Measurements from ENCODE around the gene PDRG1. TPM values are rescaled to one million over a fixed set of nuclear protein-coding genes. Genes with fewer than 3 reads are reported as not detected.
"Not testable (repeated sequence)": the region's sequence is repeated elsewhere in the genome, so short reads cannot be mapped to it uniquely, and the experiment has no call there.

Gene PDRG1
- total RNA-seq, 1 donor from 2014 or later, result 15.5 TPM

DNA sequence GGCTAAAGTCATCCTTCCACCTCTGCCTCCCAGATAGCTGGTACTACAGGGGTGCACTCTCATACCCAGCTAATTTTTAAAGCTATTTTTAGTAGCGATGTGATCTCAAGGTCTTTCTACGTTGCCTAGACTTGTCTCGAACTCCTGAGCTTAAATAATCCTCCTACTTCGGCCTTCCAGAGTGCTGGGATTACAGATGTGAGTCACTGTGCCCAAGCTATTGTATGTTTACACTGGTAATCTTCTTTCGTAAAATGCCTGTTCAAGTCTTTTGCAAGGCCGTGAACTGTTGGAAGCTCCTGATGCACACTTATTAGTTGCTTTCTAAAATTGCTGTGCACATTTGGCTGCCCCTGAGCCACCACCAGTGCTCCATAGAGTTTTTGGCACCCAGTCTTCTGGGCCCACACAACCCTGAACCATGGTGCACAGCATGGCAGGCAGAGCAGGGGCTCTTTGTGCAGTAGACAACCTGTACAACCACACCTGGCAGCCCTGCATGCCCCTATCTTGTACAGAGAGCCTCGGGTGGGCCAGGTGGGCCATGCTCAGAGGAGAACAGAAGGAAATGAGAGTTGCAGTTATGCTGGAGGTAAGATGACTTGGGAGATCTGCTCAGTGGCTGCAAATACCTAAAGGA is 33.3 kb downstream of the PDRG1 start:
- DNase-seq (ENCODE audit: low spot score), result no peak
- Mint-ChIP-seq H3K36me3 (ENCODE audit: low read depth) (no peaks in the 10 kb centered on the region), H3K27ac (no peak overlapping the region), H3K27me3 (ENCODE audit: low read depth) (peaks cover 13% of the 10 kb centered on the region), H3K9me3 (no peaks in the 10 kb centered on the region), H3K4me3 (ENCODE audit: low read depth) (no peak overlapping the region), H3K4me1 (ENCODE audit: low read depth) (no peaks in the 10 kb centered on the region)
- intact Hi-C loops (cut with micrococcal nuclease), result no loop called here

- H3K36me3 Mint-ChIP-seq (ENCODE audit: low read depth); H3K27ac Mint-ChIP-seq; DNase-seq (ENCODE audit: low spot score); intact Hi-C loops (cut with micrococcal nuclease); H3K9me3 Mint-ChIP-seq; H3K4me1 Mint-ChIP-seq (ENCODE audit: low read depth); H3K4me3 Mint-ChIP-seq (ENCODE audit: low read depth): not testable (repeated sequence)
- peaks cover 13% of the 10 kb centered on the region for H3K27me3 Mint-ChIP-seq (ENCODE audit: low read depth)
These were observed 33.9 kb downstream of the PDRG1 start for GRCh38 chr20:31917962-31918412.

- H3K27ac Mint-ChIP-seq, result no peak overlapping the region
These were observed 35.1 kb downstream of the PDRG1 start for GRCh38 chr20:31916708-31917107.

DNA sequence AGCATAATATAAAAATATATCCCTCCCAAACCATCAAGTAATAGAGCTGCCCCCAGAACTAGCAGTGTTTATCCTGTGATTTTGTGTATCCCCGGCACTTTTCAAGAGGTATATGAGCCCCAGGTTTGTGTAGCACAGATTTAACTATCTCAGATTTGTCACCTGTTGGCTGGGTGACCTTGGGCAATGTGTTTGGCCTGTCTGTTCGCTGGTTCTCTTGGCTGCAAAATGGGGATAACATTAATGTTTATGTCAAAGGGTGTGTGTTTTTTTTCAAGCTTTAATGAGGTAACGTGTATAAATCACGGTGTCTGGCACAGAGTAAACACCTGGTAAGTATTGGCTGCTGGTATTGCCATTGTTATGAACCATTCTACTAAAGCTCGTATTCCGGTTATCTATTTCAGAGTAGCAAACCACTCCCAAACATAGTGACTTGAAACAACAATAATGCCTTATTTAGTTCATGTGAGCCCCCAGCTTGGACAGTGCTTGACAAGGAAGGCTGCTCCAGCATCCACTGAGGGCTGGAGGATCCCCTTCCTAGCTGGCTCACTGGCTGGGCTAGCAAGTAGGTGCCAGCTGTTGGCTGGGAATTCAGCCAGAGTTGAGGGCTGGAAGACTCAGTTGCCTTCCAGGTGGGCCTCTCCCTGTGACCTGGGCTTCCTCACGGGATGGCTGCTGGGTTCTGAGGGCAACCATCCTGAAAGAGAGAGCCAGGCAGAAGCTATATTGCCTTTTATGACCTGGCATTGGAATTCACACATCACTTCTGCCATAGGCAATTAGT is 36.2 kb downstream of the PDRG1 start:
- intact Hi-C loops (cut with micrococcal nuclease), result no loop called here
- no peak for DNase-seq (ENCODE audit: low spot score)
- Mint-ChIP-seq H3K4me3 (ENCODE audit: low read depth) (no peak overlapping the region), H3K27ac (no peak overlapping the region), H3K27me3 (ENCODE audit: low read depth) (peaks cover 13% of the 10 kb centered on the region), H3K4me1 (ENCODE audit: low read depth) (no peaks in the 10 kb centered on the region), H3K36me3 (ENCODE audit: low read depth) (no peaks in the 10 kb centered on the region), H3K9me3 (no peaks in the 10 kb centered on the region)

More at GRCh38 chr20:31916708-31917107, 35.1 kb downstream of the PDRG1 start:
- Mint-ChIP-seq H3K9me3 (no peaks in the 10 kb centered on the region), H3K36me3 (ENCODE audit: low read depth) (no peaks in the 10 kb centered on the region), H3K4me1 (ENCODE audit: low read depth) (no peaks in the 10 kb centered on the region), H3K27me3 (ENCODE audit: low read depth) (peaks cover 13% of the 10 kb centered on the region), H3K4me3 (ENCODE audit: low read depth) (no peak overlapping the region)
- intact Hi-C loops (cut with micrococcal nuclease), result no loop called here
- no peak for DNase-seq (ENCODE audit: low spot score)

- Mint-ChIP-seq H3K9me3 (no peaks in the 10 kb centered on the region), H3K36me3 (ENCODE audit: low read depth) (no peaks in the 10 kb centered on the region), H3K27me3 (ENCODE audit: low read depth) (peaks cover 11% of the 10 kb centered on the region), H3K4me3 (ENCODE audit: low read depth) (no peak overlapping the region), H3K4me1 (ENCODE audit: low read depth) (no peaks in the 10 kb centered on the region), H3K27ac (no peak overlapping the region)
- no peak for DNase-seq (ENCODE audit: low spot score)
- intact Hi-C loops (cut with micrococcal nuclease), result no loop called here
These were observed 37.7 kb downstream of the PDRG1 start for GRCh38 chr20:31914170-31914569.

DNA sequence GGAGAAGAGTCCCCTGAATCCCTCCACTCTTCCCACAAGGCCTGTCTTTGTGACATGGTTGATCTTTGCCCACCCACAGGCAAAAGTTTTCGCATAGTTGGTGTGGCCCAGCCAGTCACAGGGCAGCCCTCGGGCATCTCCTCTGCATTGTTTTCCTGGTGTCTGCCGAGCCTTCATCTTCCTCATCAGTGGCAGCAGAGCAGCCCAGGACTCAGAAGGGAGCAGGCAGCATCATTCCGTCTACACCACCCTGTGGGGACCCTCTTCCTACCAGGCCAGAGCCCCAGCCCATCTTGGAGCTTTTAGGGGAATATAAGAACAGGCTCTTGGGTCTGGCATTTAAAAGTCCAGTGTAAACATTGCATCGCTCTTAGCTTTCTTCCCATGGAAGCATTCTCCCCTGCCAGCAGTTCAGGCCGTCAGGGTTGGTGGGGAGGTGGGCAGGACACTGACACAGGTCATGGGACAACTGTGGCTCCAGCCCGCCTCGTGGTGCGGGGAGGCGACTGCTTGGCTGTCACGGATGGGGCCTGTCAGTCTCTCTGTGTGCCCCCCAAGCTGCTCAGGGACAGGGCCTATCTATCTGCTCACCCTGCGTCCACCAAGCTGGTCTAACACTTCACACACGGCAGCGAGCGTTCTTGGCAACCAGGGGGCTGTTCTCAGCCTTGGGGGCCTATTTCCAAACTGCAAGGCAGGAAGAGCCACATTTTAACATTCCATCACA is 38.3 kb downstream of the PDRG1 start:
- no peak overlapping the region for H3K4me3 Mint-ChIP-seq (ENCODE audit: low read depth)
- no peaks in the 10 kb centered on the region for H3K36me3 Mint-ChIP-seq (ENCODE audit: low read depth)
- H3K27ac Mint-ChIP-seq, result no peak overlapping the region
- intact Hi-C loops (cut with micrococcal nuclease), result no loop called here
- H3K4me1 Mint-ChIP-seq (ENCODE audit: low read depth), result no peaks in the 10 kb centered on the region
- peaks cover 6% of the 10 kb centered on the region for H3K27me3 Mint-ChIP-seq (ENCODE audit: low read depth)
- no peaks in the 10 kb centered on the region for H3K9me3 Mint-ChIP-seq
- no peak for DNase-seq (ENCODE audit: low spot score)

GRCh38 chr20:31910071-31910803 is 41.6 kb downstream of the PDRG1 start:
- Mint-ChIP-seq H3K9me3 (no peaks in the 10 kb centered on the region), H3K4me3 (ENCODE audit: low read depth) (no peak overlapping the region), H3K27ac (no peak overlapping the region)

GRCh38 chr20:31909253-31910070 is 42.4 kb downstream of the PDRG1 start:
- Mint-ChIP-seq H3K36me3 (ENCODE audit: low read depth) (no peaks in the 10 kb centered on the region), H3K4me3 (ENCODE audit: low read depth) (no peak overlapping the region), H3K27me3 (ENCODE audit: low read depth) (no peaks in the 10 kb centered on the region), H3K4me1 (ENCODE audit: low read depth) (no peaks in the 10 kb centered on the region), H3K9me3 (no peaks in the 10 kb centered on the region), H3K27ac (no peak overlapping the region)
- intact Hi-C loops (cut with micrococcal nuclease), result no loop called here
- DNase-seq (ENCODE audit: low spot score), result no peak

More at GRCh38 chr20:31910071-31910803, 41.6 kb downstream of the PDRG1 start:
- intact Hi-C loops (cut with micrococcal nuclease), result no loop called here
- Mint-ChIP-seq H3K36me3 (ENCODE audit: low read depth) (no peaks in the 10 kb centered on the region), H3K27me3 (ENCODE audit: low read depth) (no peaks in the 10 kb centered on the region), H3K4me1 (ENCODE audit: low read depth) (no peaks in the 10 kb centered on the region)
- DNase-seq (ENCODE audit: low spot score), result no peak

DNA sequence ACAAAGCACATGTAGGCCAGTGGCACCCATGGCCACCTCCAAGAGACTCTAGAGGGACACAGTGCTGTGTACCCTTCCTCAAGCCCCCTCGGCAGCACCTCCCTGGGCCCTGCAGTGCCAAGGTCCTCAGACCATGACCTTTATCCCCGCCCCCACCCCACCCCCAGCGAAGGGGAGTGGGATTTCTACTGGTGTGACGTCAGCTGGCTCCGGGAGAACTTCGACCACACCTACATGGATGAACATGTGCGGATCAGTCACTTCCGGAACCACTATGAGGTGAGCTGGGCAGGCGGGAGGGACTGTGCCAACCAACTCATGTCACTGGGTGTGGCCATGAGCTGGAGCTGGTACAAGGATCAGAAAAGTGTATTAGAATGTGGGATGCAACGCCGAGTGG is 43.4 kb downstream of the PDRG1 start:
- intact Hi-C loops (cut with micrococcal nuclease), result no loop called here
- no peak overlapping the region for H3K27ac Mint-ChIP-seq
- peaks cover 2% of the 10 kb centered on the region for H3K27me3 Mint-ChIP-seq (ENCODE audit: low read depth)

DNA sequence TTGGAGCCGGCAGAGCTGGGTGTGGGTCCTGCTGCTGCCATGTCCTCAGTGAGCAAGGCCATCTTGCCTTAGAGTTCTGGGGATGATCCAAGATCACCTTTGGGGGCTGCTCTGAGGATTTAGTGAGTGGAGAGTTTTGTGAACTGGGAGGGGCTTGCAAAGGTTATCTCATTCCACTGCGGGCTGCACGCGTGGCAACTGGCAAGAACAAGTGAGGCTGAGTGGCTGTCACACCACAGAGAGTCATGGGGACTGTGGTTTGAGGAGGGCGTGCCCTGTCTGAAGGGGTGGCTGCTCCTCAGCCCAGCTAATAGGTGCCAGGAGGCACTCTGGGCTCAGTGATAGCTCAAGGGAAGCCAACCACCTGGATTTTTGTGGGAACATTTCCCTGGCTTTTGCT is 43.8 kb downstream of the PDRG1 start:
- H3K4me3 Mint-ChIP-seq (ENCODE audit: low read depth), result no peak overlapping the region

More for the DNA sequence above, 43.4 kb downstream of the PDRG1 start:
- Mint-ChIP-seq H3K4me3 (ENCODE audit: low read depth) (no peak overlapping the region), H3K4me1 (ENCODE audit: low read depth) (no peaks in the 10 kb centered on the region), H3K9me3 (no peaks in the 10 kb centered on the region), H3K36me3 (ENCODE audit: low read depth) (no peaks in the 10 kb centered on the region)
- DNase-seq (ENCODE audit: low spot score), result no peak

DNA sequence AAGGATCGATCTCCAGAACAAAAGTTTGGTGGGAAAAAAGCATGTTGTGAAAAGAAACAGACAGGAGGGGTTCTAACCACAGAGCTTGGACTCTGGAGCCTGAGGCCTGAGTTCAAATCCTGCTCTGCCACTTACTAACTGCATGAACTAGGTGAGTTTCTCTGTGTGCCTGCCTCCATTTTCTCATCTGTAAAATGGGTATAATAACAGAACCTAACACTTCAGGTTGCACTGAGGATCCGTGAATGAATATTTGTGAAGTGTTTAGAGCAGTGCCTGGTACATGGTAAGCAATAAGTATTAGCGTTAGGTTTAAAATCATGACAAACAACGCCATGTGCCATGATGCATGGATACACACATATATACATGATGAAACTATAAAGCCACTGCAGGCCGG is 44.8 kb downstream of the PDRG1 start:
- Mint-ChIP-seq H3K27me3 (ENCODE audit: low read depth) (peaks cover 4% of the 10 kb centered on the region), H3K4me1 (ENCODE audit: low read depth) (no peaks in the 10 kb centered on the region), H3K36me3 (ENCODE audit: low read depth) (no peaks in the 10 kb centered on the region), H3K9me3 (no peaks in the 10 kb centered on the region), H3K4me3 (ENCODE audit: low read depth) (no peak overlapping the region), H3K27ac (no peak overlapping the region)
- no peak for DNase-seq (ENCODE audit: low spot score)
- intact Hi-C loops (cut with micrococcal nuclease), result no loop called here

More for the DNA sequence above, 43.8 kb downstream of the PDRG1 start:
- Mint-ChIP-seq H3K36me3 (ENCODE audit: low read depth) (no peaks in the 10 kb centered on the region), H3K27me3 (ENCODE audit: low read depth) (peaks cover 4% of the 10 kb centered on the region), H3K27ac (no peak overlapping the region), H3K9me3 (no peaks in the 10 kb centered on the region), H3K4me1 (ENCODE audit: low read depth) (no peaks in the 10 kb centered on the region)
- DNase-seq (ENCODE audit: low spot score), result no peak
- intact Hi-C loops (cut with micrococcal nuclease), result no loop called here

DNA sequence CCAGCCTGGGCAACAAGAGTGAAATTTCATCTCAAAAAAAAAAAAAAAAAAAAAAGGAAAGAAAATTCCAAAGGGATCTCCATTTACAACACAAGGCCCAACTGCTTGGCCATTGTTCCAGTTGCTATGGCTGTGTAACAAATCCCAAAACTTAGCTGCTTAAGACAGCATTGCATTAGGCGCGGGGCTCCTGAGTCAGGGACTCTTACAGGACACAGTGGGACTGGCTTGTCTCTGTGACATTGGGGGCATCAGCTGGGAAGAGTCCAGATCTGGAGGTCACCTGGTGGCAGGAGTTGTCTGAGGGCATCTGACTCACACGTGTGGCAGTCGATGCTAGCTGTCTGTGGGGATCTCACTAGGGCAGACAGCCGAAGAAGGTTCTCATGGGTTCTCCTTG is 45.8 kb downstream of the PDRG1 start:
- Mint-ChIP-seq H3K27me3 (ENCODE audit: low read depth) (peaks cover 4% of the 10 kb centered on the region), H3K4me3 (ENCODE audit: low read depth) (no peak overlapping the region), H3K4me1 (ENCODE audit: low read depth) (no peaks in the 10 kb centered on the region), H3K36me3 (ENCODE audit: low read depth) (no peaks in the 10 kb centered on the region), H3K27ac (no peak overlapping the region), H3K9me3 (no peaks in the 10 kb centered on the region)
- DNase-seq (ENCODE audit: low spot score), result no peak
- intact Hi-C loops (cut with micrococcal nuclease), result no loop called here
